K562 (cell line): ENCODE data around the gene PLTP. TPM values are rescaled to one million over a fixed set of nuclear protein-coding genes. Genes with fewer than 3 reads are reported as not detected.

Experiments
- EZH2 ChIP-seq: IDR thresholded peaks from 2 replicates; pipeline ENCODE4 v1.6.1; 2012; ENCODE audit warnings: low read depth, mild to moderate bottlenecking, inconsistent platforms, low read length, borderline replicate concordance
- HDAC3 ChIP-seq: fragments of 450-650 bp; IDR thresholded peaks from 2 replicates; pipeline ENCODE4 v1.6.1; 2018; ENCODE audit warnings: borderline replicate concordance, mild to moderate bottlenecking, moderate library complexity; ENCODE audit not compliant: partially characterized antibody
- KLF16 ChIP-seq: IDR thresholded peaks from 2 replicates; pipeline ENCODE4 v1.6.1; 2016; ENCODE audit warnings: antibody characterized with exemption
- MAZ ChIP-seq, 2 experiments: fragments of 450-650 bp in 1 of 2; sonication (generic) in 1 of 2; formaldehyde crosslinking; IDR thresholded peaks in 1 of 2; conservative IDR thresholded peaks in 1 of 2; 2 replicates each; pipeline versions ENCODE4 v1.4.0 to v1.5.0; 2020; ENCODE audit warnings: mild to moderate bottlenecking in 1 of 2, missing genetic modification reagents in 1 of 2
- NCOR1 ChIP-seq: fragments of 450-650 bp; IDR thresholded peaks from 2 replicates; pipeline ENCODE4 v1.6.1; 2016; ENCODE audit warnings: mild to moderate bottlenecking, moderate library complexity
- NFIC ChIP-seq: fragments of 450-650 bp; IDR thresholded peaks from 2 replicates; pipeline ENCODE4 v1.6.1; 2017; ENCODE audit warnings: mild to moderate bottlenecking, inconsistent platforms
- NR3C1 ChIP-seq: sonication (generic); formaldehyde crosslinking; IDR thresholded peaks from 2 replicates; pipeline ENCODE4 v1.8.1; 2022; ENCODE audit warnings: missing genetic modification reagents
- POLR2G ChIP-seq: fragments of 200-400 bp; formaldehyde crosslinking; IDR thresholded peaks from 2 replicates; pipeline ENCODE4 v1.6.1; 2017; ENCODE audit warnings: low read depth, mild to moderate bottlenecking, antibody characterized with exemption, low read length, moderate library complexity
- RBM22 ChIP-seq: fragments of 200-400 bp; formaldehyde crosslinking; IDR thresholded peaks from 2 replicates; pipeline ENCODE4 v1.6.1; 2018; ENCODE audit warnings: low read length, low read depth; ENCODE audit not compliant: poor library complexity, severe bottlenecking
- RFX5 ChIP-seq: IDR thresholded peaks from 2 replicates; pipeline ENCODE4 v1.6.1; 2011; ENCODE audit warnings: low read depth, mild to moderate bottlenecking, improper control_type of control experiment, low read length
- SMARCA5 ChIP-seq: fragments of 450-650 bp; IDR thresholded peaks from 2 replicates; pipeline ENCODE4 v1.6.1; 2016
- SPI1 ChIP-seq: IDR thresholded peaks from 2 replicates; pipeline ENCODE4 v1.6.1; 2011; ENCODE audit warnings: low read depth, low read length, control low read depth, borderline replicate concordance
- STAT5A ChIP-seq: IDR thresholded peaks from 2 replicates; pipeline ENCODE4 v1.6.1; 2012; ENCODE audit warnings: low read length, inconsistent platforms, borderline replicate concordance
- SUPT5H ChIP-seq: fragments of 450-650 bp; IDR thresholded peaks from 2 replicates; pipeline ENCODE4 v1.6.1; 2016
- TBL1XR1 ChIP-seq, 2 experiments: IDR thresholded peaks; 2 replicates each; pipeline ENCODE4 v1.6.1; 2012; ENCODE audit warnings: improper control_type of control experiment in 2 of 2, low read length in 2 of 2, mild to moderate bottlenecking in 1 of 2
- ZNF263 ChIP-seq: sonication (generic); formaldehyde crosslinking; IDR thresholded peaks from 2 replicates; pipeline ENCODE4 v1.8.0; 2022; ENCODE audit warnings: mild to moderate bottlenecking, missing genetic modification reagents, borderline replicate concordance
- ZNF444 ChIP-seq: fragments of 250-450 bp; sonication (Bioruptor Pico); IDR thresholded peaks from 2 replicates; pipeline ENCODE4 v1.4.0; 2020; ENCODE audit warnings: mild to moderate bottlenecking, moderate library complexity
- polyA plus RNA-seq, 8 experiments: library from polyadenylated mRNA; depleted of rRNA in 4 of 8; stranded (reverse) in 5 of 8; unstranded in 3 of 8; fragments of >200 nt; fragmentation: Nextera tagmentation in 2 of 8; fragmentation: Illumina TruSeq in 1 of 8; extraction: Ambion mirVana in 2 of 8; extraction: Trizol in 1 of 8; gene quantifications; 2 replicates each; pipeline versions ENCODE4 v1.2.1 to v1.2.3, GENCODE V29; 2011 to 2014; ENCODE audit warnings: inconsistent platforms in 1 of 8, missing spikeins in 1 of 8
- total RNA-seq, 7 experiments: library from RNA; depleted of rRNA in 6 of 7; stranded (reverse); fragments of >200 nt in 6 of 7; fragmentation: Illumina TruSeq in 2 of 7; extraction: Trizol in 2 of 7; gene quantifications; 2 replicates each; pipeline versions ENCODE4 v1.2.1 to v1.2.3, GENCODE V29; 2011 to 2021; ENCODE audit warnings: low replicate concordance in 1 of 7
- TF ChIP-seq, protein P1 (sequence below): fragments of 450-650 bp; IDR thresholded peaks from 2 replicates; pipeline ENCODE4 v1.6.1; 2016; ENCODE audit warnings: low read depth, mild to moderate bottlenecking, moderate library complexity
- TF ChIP-seq, protein P2 (sequence below): conservative IDR thresholded peaks from 2 replicates; pipeline ENCODE4 v1.6.1; 2011; ENCODE audit warnings: low read depth, mild to moderate bottlenecking, low read length; ENCODE audit not compliant: control insufficient read depth
- TF ChIP-seq, protein P3 (sequence below): fragments of 450-650 bp; formaldehyde crosslinking; IDR thresholded peaks from 2 replicates; pipeline ENCODE4 v1.4.0; 2020; ENCODE audit warnings: mild to moderate bottlenecking, mixed read lengths
- TF ChIP-seq, protein P4 (sequence below): fragments of 450-650 bp; formaldehyde crosslinking; conservative IDR thresholded peaks from 2 replicates; pipeline ENCODE4 v1.4.0; 2022; ENCODE audit warnings: mild to moderate bottlenecking, missing genetic modification characterization
- TF ChIP-seq, protein P5 (sequence below): IDR thresholded peaks from 2 replicates; pipeline ENCODE4 v1.6.1; 2012; ENCODE audit warnings: low read depth, low read length, improper control_type of control experiment, borderline replicate concordance

The PLTP gene
- total and polyA plus RNA-seq, 9 of the 15 experiments (the other 6 are each of a cell fraction or from before 2014, with no cell fraction given), result 2.8 to 29.3 (median 17.6) TPM

DNA sequence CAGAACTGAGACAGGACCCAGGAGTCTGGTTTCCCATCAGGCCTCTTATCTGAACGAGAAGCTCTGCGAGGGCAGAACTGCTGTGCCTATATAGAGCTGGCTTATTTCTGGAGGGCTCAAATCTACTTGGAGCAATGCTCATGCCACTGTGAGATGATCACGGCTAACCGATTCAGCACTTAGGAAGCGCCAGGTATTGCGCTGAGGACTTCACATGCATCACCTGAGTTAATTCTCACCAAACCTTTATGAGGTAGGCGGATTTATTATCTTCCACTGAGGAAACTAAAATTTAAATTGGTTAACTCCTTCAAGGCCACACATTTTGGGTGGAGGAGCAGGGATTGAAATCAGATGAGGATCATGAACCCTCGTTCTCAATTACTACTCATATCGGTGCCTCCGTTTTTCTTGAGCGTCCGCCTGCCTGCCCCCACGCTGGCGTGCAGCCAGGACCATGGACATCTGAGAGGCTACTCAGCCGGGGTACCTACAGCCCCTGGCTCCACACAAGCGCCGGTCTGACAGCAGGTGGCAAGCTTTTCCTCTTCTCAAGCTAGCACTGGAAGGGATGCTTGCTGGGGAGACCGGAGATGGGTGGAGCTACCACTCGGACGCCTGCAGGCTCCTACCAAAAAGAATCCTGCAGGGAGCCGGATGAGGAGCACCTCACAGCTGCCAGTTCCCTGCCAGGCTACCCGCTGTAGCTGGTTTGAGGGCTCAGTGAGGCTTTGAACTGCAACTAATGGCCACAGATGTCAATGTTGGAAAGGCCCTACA is 21.5 kb upstream of the PLTP start (continued):
- TF ChIP-seq, protein P1, sequence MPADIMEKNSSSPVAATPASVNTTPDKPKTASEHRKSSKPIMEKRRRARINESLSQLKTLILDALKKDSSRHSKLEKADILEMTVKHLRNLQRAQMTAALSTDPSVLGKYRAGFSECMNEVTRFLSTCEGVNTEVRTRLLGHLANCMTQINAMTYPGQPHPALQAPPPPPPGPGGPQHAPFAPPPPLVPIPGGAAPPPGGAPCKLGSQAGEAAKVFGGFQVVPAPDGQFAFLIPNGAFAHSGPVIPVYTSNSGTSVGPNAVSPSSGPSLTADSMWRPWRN, result no peak
- TF ChIP-seq, protein P2, sequence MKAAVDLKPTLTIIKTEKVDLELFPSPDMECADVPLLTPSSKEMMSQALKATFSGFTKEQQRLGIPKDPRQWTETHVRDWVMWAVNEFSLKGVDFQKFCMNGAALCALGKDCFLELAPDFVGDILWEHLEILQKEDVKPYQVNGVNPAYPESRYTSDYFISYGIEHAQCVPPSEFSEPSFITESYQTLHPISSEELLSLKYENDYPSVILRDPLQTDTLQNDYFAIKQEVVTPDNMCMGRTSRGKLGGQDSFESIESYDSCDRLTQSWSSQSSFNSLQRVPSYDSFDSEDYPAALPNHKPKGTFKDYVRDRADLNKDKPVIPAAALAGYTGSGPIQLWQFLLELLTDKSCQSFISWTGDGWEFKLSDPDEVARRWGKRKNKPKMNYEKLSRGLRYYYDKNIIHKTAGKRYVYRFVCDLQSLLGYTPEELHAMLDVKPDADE, result no peak
- TF ChIP-seq NFIC (peak; percentile 95), SMARCA5 (no peak), ZNF444 (no peak), RFX5 (no peak), MAZ (CRISPR knock-in tag; conservative IDR thresholded peaks at IDR 0.05 in 1 of 2, IDR thresholded peaks at IDR 0.05 in 1 of 2) (peak in 1 of 2 experiments; percentile 6; a peak in 1 of 4 replicates), NCOR1 (no peak), RBM22 (no peak), ZNF263 (CRISPR knock-in tag) (peak; percentile 59; the same call in 1 of the 2 replicates), NR3C1 (no peak), SPI1 (no peak), KLF16 (0 out of 2 replicates have a peak, but pooled peaks have one; percentile 16), TBL1XR1 (IDR thresholded peaks at IDR 0.05; ENCODE audit: low read length in 2 of 2) (0 out of 4 replicates have a peak, but pooled peaks of 1 of the 2 experiments have one; percentile 9), HDAC3 (no peak), STAT5A (no peak), POLR2G (no peak), EZH2 (no peak), SUPT5H (no peak)
- TF ChIP-seq, protein P3, sequence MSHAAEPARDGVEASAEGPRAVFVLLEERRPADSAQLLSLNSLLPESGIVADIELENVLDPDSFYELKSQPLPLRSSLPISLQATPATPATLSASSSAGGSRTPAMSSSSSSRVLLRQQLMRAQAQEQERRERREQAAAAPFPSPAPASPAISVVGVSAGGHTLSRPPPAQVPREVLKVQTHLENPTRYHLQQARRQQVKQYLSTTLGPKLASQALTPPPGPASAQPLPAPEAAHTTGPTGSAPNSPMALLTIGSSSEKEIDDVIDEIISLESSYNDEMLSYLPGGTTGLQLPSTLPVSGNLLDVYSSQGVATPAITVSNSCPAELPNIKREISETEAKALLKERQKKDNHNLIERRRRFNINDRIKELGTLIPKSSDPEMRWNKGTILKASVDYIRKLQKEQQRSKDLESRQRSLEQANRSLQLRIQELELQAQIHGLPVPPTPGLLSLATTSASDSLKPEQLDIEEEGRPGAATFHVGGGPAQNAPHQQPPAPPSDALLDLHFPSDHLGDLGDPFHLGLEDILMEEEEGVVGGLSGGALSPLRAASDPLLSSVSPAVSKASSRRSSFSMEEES, result no peak
- TF ChIP-seq, protein P4, sequence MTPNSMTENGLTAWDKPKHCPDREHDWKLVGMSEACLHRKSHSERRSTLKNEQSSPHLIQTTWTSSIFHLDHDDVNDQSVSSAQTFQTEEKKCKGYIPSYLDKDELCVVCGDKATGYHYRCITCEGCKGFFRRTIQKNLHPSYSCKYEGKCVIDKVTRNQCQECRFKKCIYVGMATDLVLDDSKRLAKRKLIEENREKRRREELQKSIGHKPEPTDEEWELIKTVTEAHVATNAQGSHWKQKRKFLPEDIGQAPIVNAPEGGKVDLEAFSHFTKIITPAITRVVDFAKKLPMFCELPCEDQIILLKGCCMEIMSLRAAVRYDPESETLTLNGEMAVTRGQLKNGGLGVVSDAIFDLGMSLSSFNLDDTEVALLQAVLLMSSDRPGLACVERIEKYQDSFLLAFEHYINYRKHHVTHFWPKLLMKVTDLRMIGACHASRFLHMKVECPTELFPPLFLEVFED (CRISPR knock-in tag), result 0 out of 2 replicates have a peak, but pooled peaks have one; percentile 4
- TF ChIP-seq, protein P5, sequence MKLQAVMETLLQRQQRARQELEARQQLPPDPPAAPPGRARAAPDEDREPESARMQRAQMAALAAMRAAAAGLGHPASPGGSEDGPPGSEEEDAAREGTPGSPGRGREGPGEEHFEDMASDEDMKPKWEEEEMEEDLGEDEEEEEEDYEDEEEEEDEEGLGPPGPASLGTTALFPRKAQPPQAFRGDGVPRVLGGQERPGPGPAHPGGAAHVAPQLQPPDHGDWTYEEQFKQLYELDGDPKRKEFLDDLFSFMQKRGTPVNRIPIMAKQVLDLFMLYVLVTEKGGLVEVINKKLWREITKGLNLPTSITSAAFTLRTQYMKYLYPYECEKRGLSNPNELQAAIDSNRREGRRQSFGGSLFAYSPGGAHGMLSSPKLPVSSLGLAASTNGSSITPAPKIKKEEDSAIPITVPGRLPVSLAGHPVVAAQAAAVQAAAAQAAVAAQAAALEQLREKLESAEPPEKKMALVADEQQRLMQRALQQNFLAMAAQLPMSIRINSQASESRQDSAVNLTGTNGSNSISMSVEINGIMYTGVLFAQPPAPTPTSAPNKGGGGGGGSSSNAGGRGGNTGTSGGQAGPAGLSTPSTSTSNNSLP, result no peak
